DND-41 (cell line): ENCODE measurements around the gene TRIM40.

Experiments
- ATAC-seq: fragments of 200-7000 bp; cut with Tn5 transposase; 3 replicates; pipeline ENCODE4 v1.9.1; 2021; ENCODE audit warnings: low read depth; ENCODE audit not compliant: insufficient read depth
- DNase-seq: peaks from one replicate; pipeline ENCODE4 v3.0.0-alpha.2; 2020
- H2AFZ ChIP-seq: 2 replicates; pipeline ENCODE4 v1.6.0; 2012; ENCODE audit warnings: low read depth, low read length
- H3K27ac ChIP-seq: 2 replicates; pipeline ENCODE4 v1.5.1; 2012; ENCODE audit warnings: low read length, inconsistent platforms
- H3K27me3 ChIP-seq: fragments of 200-600 bp; sonication (generic); 2 replicates; pipeline ENCODE4 v1.6.0; 2012; ENCODE audit warnings: low read length, mild to moderate bottlenecking, inconsistent platforms; ENCODE audit not compliant: insufficient read depth, poor library complexity
- H3K36me3 ChIP-seq: 2 replicates; pipeline ENCODE4 v1.5.1; 2012; ENCODE audit warnings: low read length, inconsistent platforms; ENCODE audit not compliant: insufficient read depth
- H3K4me1 ChIP-seq: 2 replicates; pipeline ENCODE4 v1.5.1; 2012; ENCODE audit warnings: mild to moderate bottlenecking, low read length; ENCODE audit not compliant: insufficient read depth
- H3K4me2 ChIP-seq: 2 replicates; pipeline ENCODE4 v1.6.0; 2012; ENCODE audit warnings: mild to moderate bottlenecking, moderate library complexity, low read length, inconsistent platforms; ENCODE audit not compliant: insufficient read depth
- H3K4me3 ChIP-seq, 2 experiments: fragments of 200-600 bp in 1 of 2; shearing (Covaris generic) in 1 of 2; 2 replicates each; pipeline ENCODE4 v1.5.1; 2012 to 2016; ENCODE audit warnings: inconsistent platforms in 2 of 2, low read length in 2 of 2, mild to moderate bottlenecking in 2 of 2, low read depth in 1 of 2, moderate library complexity in 1 of 2
- H3K79me2 ChIP-seq: 2 replicates; pipeline ENCODE4 v1.6.0; 2012; ENCODE audit warnings: low read length, inconsistent platforms; ENCODE audit not compliant: insufficient read depth
- H3K9ac ChIP-seq: 2 replicates; pipeline ENCODE4 v1.6.0; 2012; ENCODE audit warnings: low read depth, mild to moderate bottlenecking, inconsistent platforms, low read length, moderate library complexity
- H3K9me3 ChIP-seq: 2 replicates; pipeline ENCODE4 v1.5.1; 2012; ENCODE audit warnings: low read length, moderate library complexity, mild to moderate bottlenecking, inconsistent platforms; ENCODE audit not compliant: insufficient read depth, severe bottlenecking
- H4K20me1 ChIP-seq: 2 replicates; pipeline ENCODE4 v1.6.0; 2012; ENCODE audit warnings: low read length; ENCODE audit not compliant: insufficient read depth
- EZH2 ChIP-seq: IDR thresholded peaks from 3 replicates; pipeline ENCODE4 v1.6.1; 2012; ENCODE audit warnings: borderline replicate concordance, low read depth, mild to moderate bottlenecking, moderate library complexity, low read length, inconsistent platforms; ENCODE audit not compliant: severe bottlenecking
- TF ChIP-seq, protein P1 (sequence below): IDR thresholded peaks from 2 replicates; pipeline ENCODE4 v1.5.1; 2012; ENCODE audit warnings: borderline replicate concordance, low read length, moderate library complexity, mild to moderate bottlenecking; ENCODE audit not compliant: poor library complexity, severe bottlenecking; ENCODE audit errors: extremely low read depth

The TRIM40 gene

DNA sequence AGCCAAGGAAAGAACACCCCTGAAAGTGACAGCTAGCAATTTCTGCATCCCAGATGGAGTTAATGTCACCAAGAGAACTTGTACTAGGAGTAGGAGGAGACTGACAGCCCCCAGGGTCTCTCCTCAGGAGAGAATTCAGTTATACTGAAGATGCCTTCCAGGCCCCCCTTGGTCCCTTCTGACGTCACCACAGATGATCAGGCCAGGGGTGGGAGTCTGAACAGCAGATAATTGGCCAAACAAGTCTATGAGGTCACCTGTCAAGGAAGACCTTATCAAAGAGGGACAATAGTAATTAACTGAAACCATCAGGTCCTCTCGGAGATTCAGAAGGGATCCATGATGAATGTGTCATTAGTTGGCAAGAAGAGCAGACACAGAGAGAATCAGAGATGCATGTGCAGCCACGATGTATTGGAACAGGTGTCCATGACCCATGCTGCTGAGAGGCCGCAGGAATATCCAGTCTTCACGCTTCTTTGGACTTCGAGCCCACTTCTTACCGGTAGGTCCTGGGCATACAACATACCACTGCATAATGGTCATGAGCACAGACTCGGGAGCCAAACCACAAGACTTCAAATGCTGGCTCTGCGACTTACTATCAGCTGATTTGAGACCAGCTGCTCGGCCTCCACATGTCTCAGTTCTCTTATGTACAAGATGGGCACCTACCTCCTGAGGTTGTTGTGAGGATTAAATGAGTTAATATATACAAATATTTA, 14.9 kb downstream of the TRIM40 start:
- ATAC-seq: no peak

DNA sequence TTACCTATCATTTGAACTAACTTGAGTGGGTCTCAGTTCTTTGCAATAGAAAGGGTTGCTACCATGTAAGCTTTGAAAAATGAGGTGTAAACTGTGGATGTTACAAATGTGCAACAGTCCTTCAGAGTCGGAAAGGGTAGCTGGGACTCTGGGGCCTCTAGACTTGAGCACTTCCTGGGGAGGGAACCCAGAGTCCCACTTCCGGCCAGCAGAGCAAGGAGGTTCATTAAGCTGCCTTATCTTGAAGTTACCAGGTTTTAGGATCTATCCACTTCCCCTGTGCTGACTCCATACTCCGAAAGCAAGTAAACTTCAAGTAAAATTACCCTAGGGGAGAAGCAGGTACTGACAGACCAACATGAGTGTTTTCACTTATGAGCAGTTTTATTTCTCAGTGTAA, 15.6 kb downstream of the TRIM40 start:
- DNase-seq (no peak), ATAC-seq (no peak)
- peaks cover 2% of the 10 kb centered on the region; the same call in 1 of the 2 replicates for H4K20me1 ChIP-seq
- no peaks in the 10 kb centered on the region for H3K9me3 ChIP-seq
- no peak overlapping the region for H3K9ac ChIP-seq
- TF ChIP-seq EZH2: no peak
- TF ChIP-seq, protein P1, sequence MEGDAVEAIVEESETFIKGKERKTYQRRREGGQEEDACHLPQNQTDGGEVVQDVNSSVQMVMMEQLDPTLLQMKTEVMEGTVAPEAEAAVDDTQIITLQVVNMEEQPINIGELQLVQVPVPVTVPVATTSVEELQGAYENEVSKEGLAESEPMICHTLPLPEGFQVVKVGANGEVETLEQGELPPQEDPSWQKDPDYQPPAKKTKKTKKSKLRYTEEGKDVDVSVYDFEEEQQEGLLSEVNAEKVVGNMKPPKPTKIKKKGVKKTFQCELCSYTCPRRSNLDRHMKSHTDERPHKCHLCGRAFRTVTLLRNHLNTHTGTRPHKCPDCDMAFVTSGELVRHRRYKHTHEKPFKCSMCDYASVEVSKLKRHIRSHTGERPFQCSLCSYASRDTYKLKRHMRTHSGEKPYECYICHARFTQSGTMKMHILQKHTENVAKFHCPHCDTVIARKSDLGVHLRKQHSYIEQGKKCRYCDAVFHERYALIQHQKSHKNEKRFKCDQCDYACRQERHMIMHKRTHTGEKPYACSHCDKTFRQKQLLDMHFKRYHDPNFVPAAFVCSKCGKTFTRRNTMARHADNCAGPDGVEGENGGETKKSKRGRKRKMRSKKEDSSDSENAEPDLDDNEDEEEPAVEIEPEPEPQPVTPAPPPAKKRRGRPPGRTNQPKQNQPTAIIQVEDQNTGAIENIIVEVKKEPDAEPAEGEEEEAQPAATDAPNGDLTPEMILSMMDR: no peak
- no peaks in the 10 kb centered on the region for H3K79me2 ChIP-seq
- no peaks in the 10 kb centered on the region for H3K4me1 ChIP-seq
- peaks cover 41% of the 10 kb centered on the region for H3K27me3 ChIP-seq
- H3K27ac ChIP-seq: no peak overlapping the region
- H3K4me3 ChIP-seq: no peak overlapping the region
- no peaks in the 10 kb centered on the region for H3K36me3 ChIP-seq
- H2AFZ ChIP-seq: no peak overlapping the region
- H3K4me2 ChIP-seq: no peak overlapping the region

More for the DNA sequence above, 14.9 kb downstream of the TRIM40 start:
- TF ChIP-seq, protein P1: no peak
- TF ChIP-seq EZH2: no peak
- Histone ChIP-seq H3K27me3 (peaks cover 41% of the 10 kb centered on the region), H2AFZ (no peak overlapping the region), H3K79me2 (no peaks in the 10 kb centered on the region), H3K27ac (no peak overlapping the region), H3K36me3 (no peaks in the 10 kb centered on the region), H4K20me1 (peaks cover 2% of the 10 kb centered on the region; the same call in 1 of the 2 replicates), H3K4me3 (no peak overlapping the region), H3K9ac (no peak overlapping the region), H3K9me3 (no peaks in the 10 kb centered on the region), H3K4me2 (no peak overlapping the region), H3K4me1 (no peaks in the 10 kb centered on the region)
- no peak for DNase-seq

DNA sequence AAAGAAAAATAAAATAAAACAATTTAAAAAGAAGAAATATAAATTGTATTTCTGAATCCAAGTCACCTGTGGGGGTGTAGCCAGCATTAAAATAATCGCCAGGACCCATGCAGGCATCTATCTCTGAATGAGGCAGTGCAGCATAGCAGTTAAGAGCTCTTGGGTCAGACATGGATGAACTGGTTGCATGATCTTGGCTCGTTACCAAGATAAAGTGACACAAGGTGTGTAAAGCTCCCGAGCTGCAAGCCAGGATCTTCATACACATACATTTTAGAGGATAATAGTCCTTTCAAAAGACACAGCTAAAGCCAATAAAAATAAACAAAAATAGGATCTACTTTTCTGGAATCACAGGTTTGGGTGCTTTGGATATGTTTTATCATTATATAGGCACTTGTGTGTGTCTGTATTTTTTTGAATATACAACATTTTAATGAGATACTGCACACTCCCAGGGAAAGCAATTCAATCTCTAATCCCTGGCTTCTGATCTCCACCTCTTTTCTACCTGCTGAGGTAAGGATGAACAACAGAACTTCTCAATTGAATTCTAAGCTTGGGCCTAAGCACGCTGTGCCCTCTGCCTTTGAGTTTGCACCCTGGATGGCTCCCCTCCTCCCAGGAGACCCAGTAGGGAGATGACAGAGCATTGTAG, 16.2 kb downstream of the TRIM40 start:
- H3K27ac ChIP-seq: no peak overlapping the region
- no peaks in the 10 kb centered on the region for H3K9me3 ChIP-seq
- H3K4me2 ChIP-seq: no peak overlapping the region
- DNase-seq (no peak), ATAC-seq (no peak)
- peaks cover 37% of the 10 kb centered on the region for H3K27me3 ChIP-seq
- no peak overlapping the region for H2AFZ ChIP-seq
- H3K9ac ChIP-seq: no peak overlapping the region
- H3K4me3 ChIP-seq: no peak overlapping the region
- TF ChIP-seq, protein P1: no peak
- TF ChIP-seq EZH2: no peak
- no peaks in the 10 kb centered on the region for H3K36me3 ChIP-seq
- no peaks in the 10 kb centered on the region for H3K4me1 ChIP-seq
- peaks cover 2% of the 10 kb centered on the region; the same call in 1 of the 2 replicates for H4K20me1 ChIP-seq
- H3K79me2 ChIP-seq: no peaks in the 10 kb centered on the region
